NT2/D1 (cell line): Measurements from ENCODE around the gene NFIX.

Experiments used
- SUZ12 ChIP-seq: IDR thresholded peaks from 2 replicates; pipeline ENCODE4 v1.6.1; 2011; ENCODE audit not compliant: insufficient read length, insufficient read depth; ENCODE audit errors: extremely low read depth
- YY1 ChIP-seq: IDR thresholded peaks from 2 replicates; pipeline ENCODE4 v1.6.1; 2011; ENCODE audit not compliant: insufficient read length, insufficient read depth
- ZNF274 ChIP-seq: IDR thresholded peaks from 2 replicates; pipeline ENCODE4 v1.6.1; 2011; ENCODE audit warnings: mild to moderate bottlenecking, low read depth, low read length

GRCh38 chr19:13032837-13033236 is 37.6 kb downstream of the NFIX start:
- no peak for TF ChIP-seq ZNF274
- no peak for TF ChIP-seq SUZ12
- TF ChIP-seq YY1: no peak
